HG02798 (cell line): ENCODE data around the gene TTLL12.

Experiments used
- ATAC-seq: cut with Tn5 transposase; IDR thresholded peaks from one replicate; pipeline ENCODE4 v1.9.1; 2021; ENCODE audit warnings: mild to moderate bottlenecking; ENCODE audit not compliant: unreplicated experiment, poor library complexity

The TTLL12 gene

GRCh38 chr22:43177479-43177878 is 9.5 kb downstream of the TTLL12 start:
- ATAC-seq = no peak

GRCh38 chr22:43176090-43176489 is 10.8 kb downstream of the TTLL12 start:
- ATAC-seq = no peak

GRCh38 chr22:43174941-43175531 is 11.9 kb downstream of the TTLL12 start:
- ATAC-seq = no peak

GRCh38 chr22:43173976-43174720 is 12.8 kb downstream of the TTLL12 start:
- ATAC-seq = no peak

GRCh38 chr22:43173566-43173965 is 13.4 kb downstream of the TTLL12 start:
- ATAC-seq = no peak

- ATAC-seq = no peak
Observed at GRCh38 chr22:43172191-43172590, 14.7 kb downstream of the TTLL12 start.

GRCh38 chr22:43171607-43172006 is 15.3 kb downstream of the TTLL12 start:
- ATAC-seq = no peak

- ATAC-seq = no peak
Observed at GRCh38 chr22:43171019-43171491, 15.9 kb downstream of the TTLL12 start.

GRCh38 chr22:43170131-43170480 is 16.8 kb downstream of the TTLL12 start:
- no peak for ATAC-seq

- ATAC-seq = no peak
Observed at GRCh38 chr22:43169310-43170130, 17.4 kb downstream of the TTLL12 start.

GRCh38 chr22:43168471-43169309 is 18.2 kb downstream of the TTLL12 start:
- ATAC-seq = no peak

GRCh38 chr22:43167001-43167589 is 19.8 kb downstream of the TTLL12 start:
- no peak for ATAC-seq

- no peak for ATAC-seq
Observed at GRCh38 chr22:43166132-43166930, 20.6 kb downstream of the TTLL12 start.

- no peak for ATAC-seq
Observed at GRCh38 chr22:43164636-43165035, 22.3 kb downstream of the TTLL12 start.

- no peak for ATAC-seq
Observed at GRCh38 chr22:43163241-43163795, 23.6 kb downstream of the TTLL12 start.

- ATAC-seq = no peak
Observed at GRCh38 chr22:43162412-43163150, 24.4 kb downstream of the TTLL12 start.

GRCh38 chr22:43160497-43161126 is 26.3 kb downstream of the TTLL12 start:
- no peak for ATAC-seq
